Fibroblast of pulmonary artery (primary cell): ENCODE measurements around the gene SGSM2.

Experiments used
- DNase-seq: peaks from one replicate; pipeline ENCODE4 v3.0.0-alpha.2; 2010; ENCODE audit warnings: low read depth
- H3K4me3 ChIP-seq: replicated peaks from 2 replicates; pipeline ENCODE4 v1.5.1; 2011; ENCODE audit warnings: low read depth, mild to moderate bottlenecking, control low read depth, low read length, moderate library complexity
- TF ChIP-seq, protein P1 (sequence below): IDR thresholded peaks from 2 replicates; pipeline ENCODE4 v1.5.1; 2011; ENCODE audit warnings: mild to moderate bottlenecking, control low read depth, low read length, inconsistent platforms; ENCODE audit errors: missing control alignments

The SGSM2 gene

DNA sequence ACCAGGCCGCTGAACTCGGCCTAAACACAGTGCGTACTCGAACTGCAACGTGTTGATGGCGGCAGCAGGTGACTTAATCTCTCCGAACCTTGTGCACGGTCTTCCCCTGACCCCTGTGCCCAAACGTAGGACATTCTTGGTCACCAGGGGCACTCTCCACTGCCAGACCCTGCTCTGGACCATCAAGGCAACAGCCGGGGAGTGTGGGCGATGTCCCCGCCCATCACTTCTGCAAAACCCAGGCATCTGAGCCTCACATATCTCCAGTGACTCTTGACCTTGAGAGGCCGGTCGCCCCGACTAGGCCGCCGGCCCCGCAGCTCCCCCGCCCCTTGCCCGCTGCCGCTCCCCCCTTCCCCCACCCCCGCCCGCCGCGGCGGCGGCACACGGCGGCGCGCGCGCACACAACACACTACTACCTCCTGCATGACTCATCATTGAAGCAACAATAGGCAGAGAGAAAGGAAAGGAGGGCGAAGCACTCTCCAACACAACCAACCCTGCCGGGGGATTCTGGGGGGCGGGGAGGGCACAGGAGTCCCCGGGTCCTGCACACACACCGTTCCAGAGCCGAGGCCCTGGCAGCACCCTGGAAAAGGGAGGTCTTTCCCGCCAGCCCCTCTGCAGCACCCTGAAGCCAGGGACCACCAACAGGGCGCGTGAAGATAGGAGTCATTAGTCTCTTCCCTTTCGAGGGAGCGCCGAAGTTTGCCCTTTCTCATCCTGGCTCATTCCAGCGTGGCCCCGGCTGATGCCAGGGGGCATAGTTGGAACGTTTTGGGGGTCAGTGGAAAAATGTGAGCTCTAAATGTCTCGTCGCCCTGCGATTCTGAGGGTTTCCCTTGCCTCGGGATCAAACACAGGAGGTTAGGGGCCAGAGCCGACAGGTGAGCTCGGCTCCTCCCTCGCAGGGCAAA, 61.6 kb downstream of the SGSM2 start:
- peak; percentile 83 for DNase-seq
- TF ChIP-seq, protein P1, sequence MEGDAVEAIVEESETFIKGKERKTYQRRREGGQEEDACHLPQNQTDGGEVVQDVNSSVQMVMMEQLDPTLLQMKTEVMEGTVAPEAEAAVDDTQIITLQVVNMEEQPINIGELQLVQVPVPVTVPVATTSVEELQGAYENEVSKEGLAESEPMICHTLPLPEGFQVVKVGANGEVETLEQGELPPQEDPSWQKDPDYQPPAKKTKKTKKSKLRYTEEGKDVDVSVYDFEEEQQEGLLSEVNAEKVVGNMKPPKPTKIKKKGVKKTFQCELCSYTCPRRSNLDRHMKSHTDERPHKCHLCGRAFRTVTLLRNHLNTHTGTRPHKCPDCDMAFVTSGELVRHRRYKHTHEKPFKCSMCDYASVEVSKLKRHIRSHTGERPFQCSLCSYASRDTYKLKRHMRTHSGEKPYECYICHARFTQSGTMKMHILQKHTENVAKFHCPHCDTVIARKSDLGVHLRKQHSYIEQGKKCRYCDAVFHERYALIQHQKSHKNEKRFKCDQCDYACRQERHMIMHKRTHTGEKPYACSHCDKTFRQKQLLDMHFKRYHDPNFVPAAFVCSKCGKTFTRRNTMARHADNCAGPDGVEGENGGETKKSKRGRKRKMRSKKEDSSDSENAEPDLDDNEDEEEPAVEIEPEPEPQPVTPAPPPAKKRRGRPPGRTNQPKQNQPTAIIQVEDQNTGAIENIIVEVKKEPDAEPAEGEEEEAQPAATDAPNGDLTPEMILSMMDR: no peak
- peak overlapping the region; percentile 97 for H3K4me3 ChIP-seq

DNA sequence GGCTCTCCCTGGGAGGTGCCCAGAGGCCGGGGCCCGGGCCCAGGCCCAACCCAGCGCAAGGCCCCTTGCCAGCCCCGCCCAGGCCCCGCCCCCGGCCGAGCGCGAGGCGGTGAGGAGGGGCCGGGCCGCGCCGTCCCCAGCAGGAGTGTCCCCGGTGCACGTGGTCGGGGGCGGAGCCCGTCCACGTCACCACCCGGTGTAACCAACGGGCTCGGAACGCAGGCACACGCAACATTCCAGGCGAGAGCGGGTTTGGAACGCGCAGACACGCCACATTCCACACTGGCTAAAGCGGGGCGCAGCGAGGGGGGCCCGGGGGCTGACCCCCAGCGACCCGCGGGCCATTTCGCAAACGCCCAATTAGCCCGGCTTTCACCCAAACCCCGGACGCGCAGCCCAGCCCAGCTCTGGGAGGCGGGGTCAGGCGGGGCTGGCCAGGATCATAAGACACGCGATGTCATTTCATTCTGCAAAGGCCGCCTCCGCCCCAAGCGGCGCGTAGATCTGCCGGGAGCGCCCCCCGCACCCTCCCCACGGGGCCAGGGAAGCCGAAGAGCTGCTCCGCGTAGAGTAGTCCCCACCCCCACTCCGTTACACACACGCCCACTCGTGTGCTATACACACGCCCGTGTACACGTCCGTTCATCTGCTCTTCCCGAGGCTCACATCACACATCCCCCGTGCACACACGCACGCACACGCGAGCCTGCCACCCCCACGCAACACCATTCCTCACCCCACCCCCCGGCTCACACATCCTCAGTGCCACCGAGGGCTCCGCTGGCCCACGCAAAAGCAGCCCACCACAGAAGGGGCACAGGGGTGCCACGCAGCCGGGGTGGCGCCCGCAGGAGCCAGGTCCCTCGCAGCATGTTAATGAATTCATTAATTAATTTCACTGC, 62.5 kb downstream of the SGSM2 start:
- peak overlapping the region; percentile 97 for H3K4me3 ChIP-seq
- TF ChIP-seq, protein P1: no peak
- DNase-seq: peak; percentile 97

DNA sequence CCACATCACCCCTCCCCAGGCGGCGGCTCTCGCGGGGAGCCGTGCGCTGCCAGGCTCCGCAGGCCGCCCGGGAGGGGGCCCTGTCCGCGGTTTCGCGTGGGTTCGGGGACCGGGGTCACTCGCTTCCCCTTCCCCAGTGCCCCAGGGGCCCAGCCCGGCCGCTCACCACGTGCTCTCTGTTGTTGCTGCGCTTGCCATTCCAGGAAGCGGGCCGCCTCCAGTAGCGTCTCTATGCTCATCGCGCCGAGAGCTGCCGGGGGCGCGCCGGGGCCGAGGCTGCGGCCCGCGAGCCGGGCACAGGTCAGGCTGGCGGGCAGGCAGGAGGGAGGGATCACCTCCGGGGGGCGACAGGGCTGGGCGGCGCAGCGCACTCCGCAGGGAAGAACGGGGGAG, 63.2 kb downstream of the SGSM2 start:
- TF ChIP-seq, protein P1: no peak
- DNase-seq: peak; percentile 40
- H3K4me3 ChIP-seq: peak overlapping the region; percentile 97

DNA sequence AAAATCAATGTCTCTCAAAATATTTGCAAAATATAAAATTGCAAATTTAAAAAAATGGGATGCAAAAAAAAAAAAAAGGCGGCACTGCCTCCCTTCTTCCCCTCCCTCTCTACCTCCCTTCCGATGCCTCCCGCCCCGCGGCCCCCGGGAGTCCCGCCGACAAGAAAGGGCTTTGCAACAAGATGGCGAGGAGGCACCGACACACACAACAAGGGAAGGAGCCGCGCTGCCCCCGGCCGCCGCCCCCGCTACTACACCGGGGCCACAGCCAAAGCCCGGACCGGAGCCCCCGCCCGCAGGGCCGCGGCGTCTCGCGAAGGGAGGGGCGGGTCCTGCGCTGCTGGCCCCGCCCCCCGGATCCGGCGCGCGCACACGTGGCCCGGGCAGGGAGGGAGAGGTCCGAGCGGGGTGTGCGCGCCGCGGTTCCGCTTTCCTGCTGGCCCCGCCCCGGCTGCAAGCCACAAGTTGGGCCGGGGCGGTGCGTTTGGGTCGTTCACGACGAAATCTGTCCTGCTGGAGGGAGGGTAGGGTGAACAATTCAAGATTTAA, 63.6 kb downstream of the SGSM2 start, which contains the start of gene MNT:
Gene MNT (minus strand): TSS at position 184 of the 549 bp plus-strand sequence. CDS start 348 bp downstream, outside the sequence.
- DNase-seq: peak; percentile 96
- TF ChIP-seq, protein P1: no peak
- H3K4me3 ChIP-seq: peak within 1 kb of the TSS; percentile 97

DNA sequence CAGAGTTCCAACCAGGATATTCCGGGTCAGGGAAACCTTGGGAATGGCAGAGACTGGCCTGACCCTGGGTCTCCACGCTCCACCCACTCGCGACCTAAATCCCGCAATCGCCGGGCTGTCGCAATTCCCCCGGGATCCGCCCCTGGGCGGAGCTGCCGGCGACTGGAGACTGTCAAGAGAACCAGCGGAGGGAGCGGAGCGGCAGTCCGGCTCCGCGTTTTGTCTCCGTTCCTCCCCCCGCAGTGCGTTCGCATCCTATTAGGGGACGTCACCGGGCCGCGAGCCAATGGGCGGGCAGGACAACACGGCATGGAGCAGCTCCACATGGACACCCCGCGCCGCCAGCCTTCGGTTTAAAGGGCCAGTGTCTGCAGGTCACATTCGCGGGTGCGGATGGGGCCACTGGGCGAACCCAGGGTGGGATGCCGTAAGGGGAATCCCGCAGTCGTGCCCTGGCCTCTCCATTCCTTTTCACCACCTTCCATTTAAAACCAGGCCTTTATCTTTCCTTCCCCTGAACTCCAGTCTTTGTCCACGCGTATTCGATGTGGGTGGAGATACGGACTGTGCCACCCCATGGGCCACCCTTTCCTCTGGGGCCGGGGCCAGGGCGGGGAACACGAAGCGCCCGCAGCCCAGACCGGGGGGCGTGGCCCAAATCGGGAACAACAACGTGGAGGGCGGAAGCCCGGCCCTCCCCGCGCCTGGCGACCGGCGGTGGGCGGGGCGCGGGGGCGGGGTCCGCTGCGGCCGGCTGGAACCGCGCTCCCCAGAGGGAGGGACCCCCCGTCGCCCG, 64.3 kb downstream of the SGSM2 start:
- H3K4me3 ChIP-seq: peak overlapping the region; percentile 67
- TF ChIP-seq, protein P1: no peak

DNA sequence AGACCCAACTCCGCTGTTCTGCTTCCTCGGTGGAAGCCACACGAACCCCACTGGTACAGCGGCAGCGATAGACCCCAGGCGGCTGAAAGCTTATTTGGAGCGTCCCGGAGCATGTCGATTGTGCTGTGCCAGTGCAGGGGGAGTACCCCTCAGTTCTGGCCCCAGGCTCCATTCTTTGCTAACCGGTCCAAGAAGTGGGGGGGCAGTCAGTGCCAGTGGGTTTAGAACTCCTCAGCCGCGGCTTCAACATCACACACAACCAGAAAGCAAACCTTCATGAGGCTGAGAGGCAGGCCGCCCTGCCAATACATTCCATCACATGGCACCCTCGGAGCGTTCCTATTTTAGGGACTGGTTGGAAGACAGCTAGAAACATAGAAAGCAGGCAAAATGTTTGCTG, 65.2 kb downstream of the SGSM2 start:
- peak overlapping the region; percentile 67 for H3K4me3 ChIP-seq
- TF ChIP-seq, protein P1: no peak
- DNase-seq: no peak

More for the DNA sequence above, 64.3 kb downstream of the SGSM2 start:
- peak; percentile 100 for DNase-seq
